ENCODE data around the gene POPDC2.
A peak's percentile ranks its signal among the peaks of the same experiment; 100 is the strongest.
"Not testable (repeated sequence)": the region's sequence is repeated elsewhere in the genome, so short reads cannot be mapped to it uniquely, and the experiment has no call there.

Gene POPDC2, protein sequence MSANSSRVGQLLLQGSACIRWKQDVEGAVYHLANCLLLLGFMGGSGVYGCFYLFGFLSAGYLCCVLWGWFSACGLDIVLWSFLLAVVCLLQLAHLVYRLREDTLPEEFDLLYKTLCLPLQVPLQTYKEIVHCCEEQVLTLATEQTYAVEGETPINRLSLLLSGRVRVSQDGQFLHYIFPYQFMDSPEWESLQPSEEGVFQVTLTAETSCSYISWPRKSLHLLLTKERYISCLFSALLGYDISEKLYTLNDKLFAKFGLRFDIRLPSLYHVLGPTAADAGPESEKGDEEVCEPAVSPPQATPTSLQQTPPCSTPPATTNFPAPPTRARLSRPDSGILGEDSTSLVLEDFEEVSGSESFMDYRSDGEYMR

DNA sequence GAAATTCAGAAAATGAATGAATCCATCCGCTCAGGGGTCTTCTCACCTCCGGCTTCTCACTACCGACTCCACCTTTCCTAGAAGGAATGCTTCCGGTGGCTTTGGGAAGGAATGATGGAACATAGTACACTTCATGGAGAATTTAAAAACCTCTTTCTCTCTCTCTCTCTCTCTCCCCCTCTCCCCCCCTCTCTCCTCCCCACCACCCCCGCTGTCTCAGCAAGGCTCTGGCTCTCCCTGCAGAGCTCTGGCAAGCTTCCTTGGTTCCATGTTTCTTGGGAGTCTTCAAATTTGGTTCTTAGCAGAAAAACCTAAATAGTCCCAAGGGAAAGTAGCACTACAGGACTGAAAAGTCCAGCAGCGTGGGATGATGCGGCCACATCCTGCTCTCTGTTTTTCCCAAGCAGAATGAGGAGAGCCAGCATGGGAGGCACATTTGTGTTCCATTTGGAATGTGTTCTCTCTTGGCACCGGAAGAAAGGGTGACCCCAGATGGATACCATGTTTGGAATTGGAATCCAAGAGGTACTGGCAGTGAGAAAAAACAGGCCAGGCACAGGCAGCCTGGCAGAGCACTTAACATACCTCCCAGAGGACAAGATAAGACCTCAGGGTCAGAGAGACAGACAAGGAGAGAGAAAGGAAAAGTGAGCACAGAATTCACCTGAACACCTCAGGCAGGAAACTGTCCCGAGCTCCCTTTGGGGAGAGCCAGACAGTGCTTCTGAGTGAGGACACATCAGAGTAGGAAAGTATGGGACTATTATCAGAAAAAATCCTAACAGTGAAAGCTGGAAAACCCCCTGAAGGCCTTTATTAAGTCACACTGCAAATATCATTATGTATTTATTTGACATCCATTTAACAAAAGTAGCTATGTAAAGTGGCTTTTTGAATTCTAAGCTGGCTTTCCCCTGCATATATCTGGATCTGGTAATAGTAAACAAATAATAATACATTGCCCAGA is at the start of gene POPDC2:
Gene POPDC2 (minus strand): TSS at position 116 of the 967 bp plus-strand sequence. CDS start 166 bp downstream, outside the sequence.
- DNase-seq = no peak

DNA sequence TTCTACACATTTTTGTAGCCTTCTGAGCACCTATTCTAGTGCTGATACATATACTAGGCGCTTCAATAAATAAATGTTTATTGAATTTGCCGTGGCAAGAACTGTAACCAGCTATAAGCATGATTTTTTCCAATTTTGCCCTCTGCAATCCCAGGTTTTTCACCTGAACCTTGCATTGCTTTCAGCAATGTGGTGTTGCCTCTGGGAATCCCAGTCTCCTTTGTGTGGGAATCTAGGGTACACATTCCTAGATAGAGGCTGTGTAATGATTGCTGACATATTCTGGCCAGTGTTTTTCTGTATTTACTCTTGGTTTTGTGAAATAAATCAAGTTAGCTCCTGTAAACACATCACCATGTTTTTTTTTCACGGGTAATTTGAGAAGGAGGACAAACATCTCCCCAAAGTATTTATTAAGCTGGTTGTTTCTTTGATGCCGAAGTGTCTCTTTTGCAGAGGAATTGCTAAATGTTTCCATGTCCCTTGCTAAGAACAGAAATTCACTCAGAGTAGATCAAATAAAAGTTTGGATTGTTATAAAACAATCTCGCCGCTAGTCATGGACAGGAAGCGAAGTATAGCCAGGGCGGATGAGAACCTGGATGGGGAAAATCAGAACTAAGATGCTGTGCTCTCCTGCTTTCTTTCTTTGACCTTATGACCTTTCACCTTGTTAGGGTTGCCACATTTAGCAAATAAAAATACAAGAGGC is 43.6 kb upstream of the POPDC2 start:
- no peak for DNase-seq

DNA sequence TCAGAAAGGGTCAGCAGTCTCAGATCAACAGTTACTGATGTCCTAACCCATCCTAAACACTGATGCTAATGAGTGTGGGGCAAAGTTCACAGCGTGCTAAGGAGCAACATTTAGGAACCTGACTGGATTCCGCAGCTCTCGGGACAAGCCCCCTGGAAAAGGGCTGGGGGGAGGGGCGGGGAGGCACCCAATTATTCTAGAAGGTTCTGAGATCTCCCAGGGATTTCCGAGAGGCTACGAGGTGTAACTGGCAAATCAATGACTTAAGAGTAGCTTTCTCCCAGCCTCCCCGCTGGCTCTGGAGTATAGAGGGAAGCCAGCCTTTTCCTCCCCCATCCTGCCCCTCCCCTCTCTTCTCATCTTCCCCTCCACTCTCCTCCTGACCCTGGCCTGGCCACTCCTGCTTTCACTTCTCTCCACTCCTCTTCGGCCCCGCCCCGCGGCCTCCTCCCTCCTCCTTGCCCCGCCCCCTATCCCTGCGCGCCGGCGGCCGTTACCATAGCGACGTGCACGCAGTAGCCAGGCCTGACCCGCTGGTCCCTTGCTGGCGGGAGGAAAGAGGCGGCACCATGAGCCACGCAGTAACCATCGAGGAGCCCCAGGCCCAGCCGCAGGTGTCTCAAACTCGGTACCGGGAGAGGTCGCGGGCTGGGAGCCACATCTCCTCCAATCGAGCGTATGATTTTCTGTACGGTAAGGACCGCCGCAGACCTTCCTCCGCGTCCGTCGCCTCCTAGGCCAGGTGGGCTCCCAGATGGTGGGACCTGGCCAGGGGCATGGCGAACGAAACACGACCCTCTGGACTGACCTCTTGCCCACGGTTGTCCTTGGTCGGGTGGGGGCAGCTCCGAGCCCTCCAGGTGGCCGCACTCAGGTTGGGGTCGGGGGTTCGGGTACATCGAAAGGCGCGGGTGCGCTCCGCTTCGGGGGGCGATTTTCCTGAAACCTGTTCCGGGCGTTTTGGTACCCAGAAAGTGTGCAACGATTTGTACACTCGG is 42.4 kb upstream of the POPDC2 start, which contains the start of gene CFAP91:
Gene CFAP91 (plus strand): TSS at position 493 of the 998 bp plus-strand sequence. CDS start 77 bp downstream, at position 570.
- DNase-seq = peak; percentile 98

DNA sequence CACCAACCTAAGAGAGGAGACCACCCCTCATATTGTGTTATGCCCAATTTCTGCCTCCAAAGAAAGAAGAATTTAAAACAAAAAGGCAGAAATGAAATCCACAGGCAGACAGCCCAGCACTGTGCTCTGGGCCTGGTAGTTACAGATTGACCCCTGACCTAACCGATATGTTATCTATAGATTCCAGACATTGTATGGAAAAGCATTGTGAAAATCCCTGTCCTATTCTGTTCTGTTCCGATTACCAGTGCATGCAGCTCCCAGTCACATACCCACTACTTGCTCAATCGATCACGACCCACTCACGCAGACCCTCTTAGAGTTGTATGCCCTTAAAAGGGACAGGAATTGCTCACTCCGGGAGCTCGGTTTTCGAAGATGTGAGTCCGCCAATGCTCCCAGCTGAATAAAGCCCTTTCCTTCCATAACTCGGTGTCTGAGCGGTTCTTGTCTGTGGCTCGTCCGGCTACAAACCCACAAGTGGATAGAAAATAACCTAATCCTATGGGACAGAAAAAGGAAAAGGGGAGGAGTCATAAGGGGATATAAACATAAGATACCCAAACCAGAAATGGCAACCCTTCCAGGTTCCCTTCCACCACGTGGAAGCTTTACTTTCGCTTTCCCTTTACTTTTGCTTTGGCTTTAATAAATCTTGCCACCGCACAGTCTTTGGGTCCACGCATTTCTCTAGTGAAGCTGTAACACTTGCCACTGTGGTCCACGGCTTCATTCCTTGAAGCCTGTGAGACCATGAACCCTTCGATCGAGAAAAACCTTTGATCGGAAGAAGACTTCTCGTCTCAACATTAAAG is 40.7 kb upstream of the POPDC2 start:
- DNase-seq = peak; percentile 64

DNA sequence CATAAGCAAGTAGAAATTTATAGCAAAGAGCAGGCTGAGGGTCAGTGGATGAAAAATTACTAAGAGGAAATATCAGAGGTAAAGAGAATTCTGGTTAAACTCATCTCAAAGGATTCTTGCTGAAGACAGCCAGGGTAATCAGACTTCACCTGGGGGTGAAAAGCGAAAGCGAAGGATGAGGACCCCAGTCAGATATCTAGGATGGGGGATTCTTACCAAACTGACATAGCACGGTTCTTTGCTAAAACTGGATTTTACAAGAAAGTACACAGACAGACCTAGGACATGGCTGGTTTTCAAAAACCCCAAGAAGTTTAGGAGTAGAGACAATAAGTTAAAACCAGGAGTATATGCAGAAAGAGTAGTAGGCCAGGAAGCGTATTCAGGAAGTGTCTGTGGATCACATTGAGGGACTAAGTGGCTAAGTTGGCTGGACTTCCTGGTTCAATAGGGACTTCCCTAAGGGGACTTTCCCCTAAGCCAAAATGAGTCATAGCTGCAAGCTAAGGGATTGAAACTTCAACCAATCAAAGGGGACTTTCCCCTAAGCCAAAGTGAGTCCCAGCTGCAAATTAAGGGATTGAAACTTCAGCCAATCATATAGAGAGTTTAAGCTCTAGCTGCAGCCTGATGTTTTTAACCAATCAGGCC is 40.0 kb upstream of the POPDC2 start:
- peak; percentile 36 for DNase-seq

DNA sequence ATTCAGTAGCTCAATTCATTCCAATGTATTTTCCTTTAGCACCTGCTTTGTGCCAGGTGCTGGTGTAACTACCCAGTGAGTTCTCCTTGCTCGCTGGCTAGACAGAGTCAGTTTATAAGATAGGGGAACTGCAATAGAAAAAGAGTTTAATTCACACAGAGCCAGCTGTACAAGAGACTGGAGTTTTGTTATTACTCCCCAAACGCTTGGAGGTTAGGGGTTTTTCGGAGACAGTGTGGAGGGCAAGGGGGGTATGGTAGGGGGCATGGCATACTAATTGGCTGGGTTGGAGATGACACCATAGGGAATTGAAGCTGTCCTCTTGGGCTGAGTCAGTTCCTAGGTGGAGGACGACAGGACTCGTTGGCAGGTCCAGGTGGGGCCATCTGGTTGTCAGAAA is 37.0 kb upstream of the POPDC2 start:
- no peak for DNase-seq

DNA sequence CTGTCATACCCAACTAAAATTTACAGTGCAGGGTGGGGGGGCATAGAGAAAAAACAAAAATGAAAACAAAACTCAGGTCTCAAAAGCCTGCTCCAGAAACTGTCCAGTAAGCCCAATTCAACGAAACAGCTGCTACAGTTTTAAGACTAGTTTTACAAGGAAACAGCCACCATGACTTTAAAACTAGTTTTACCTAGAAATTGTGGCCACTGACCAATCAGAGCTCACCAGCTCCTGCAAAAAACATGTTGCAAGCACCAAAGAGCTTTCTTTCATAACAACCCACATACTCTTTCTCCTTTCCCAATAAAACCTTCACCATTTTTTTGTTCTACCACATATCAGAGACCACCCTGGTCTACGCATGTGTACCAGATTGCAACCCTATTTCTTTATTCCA is 35.1 kb upstream of the POPDC2 start:
- no peak for DNase-seq

DNA sequence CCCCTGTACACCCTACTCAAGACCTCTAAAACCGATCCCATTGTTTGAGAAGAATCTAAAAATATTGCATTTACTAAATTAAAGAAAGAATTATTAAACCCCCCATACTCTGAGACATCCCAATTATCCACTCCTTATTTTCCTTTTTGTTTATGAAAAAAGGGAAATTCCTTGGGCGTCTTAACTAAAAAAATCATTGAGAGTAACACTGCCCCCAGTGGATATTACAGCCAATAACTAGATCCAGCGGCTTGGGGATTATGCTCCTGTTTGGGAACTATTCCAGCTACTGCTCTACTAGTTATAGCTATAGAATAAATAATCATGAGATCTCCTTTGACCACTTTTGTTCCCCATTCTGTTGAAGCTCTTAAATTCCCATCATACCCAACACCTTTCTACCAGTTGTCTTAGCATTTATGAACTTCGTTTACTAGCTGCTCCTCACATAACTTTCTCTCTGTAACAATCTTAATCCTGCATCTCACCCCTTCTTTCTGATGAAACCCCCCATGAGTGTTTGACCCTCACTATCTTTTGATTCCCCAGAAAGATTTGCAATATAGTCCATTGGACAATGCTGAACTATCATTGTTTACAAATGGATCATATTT is 29.8 kb upstream of the POPDC2 start:
- no peak for DNase-seq

DNA sequence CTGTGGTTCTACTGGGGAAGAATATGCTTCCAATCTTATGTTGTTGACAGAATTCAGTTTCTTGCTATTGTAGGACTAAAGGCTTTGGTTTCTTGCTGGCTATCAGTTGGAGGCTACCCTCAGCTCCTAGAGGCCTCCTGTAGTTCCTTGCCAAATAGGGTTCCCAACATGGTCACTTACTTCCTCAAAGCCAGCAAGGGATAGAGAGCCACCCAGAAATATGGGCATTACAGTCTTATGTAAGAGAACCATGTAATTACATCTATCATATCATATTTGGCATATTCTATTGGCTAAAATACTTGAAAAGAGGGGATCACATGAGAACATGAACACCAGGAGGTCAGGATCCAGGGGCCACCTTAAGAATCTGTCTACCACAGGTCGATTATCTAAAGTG is 23.0 kb upstream of the POPDC2 start:
- no peak for DNase-seq

DNA sequence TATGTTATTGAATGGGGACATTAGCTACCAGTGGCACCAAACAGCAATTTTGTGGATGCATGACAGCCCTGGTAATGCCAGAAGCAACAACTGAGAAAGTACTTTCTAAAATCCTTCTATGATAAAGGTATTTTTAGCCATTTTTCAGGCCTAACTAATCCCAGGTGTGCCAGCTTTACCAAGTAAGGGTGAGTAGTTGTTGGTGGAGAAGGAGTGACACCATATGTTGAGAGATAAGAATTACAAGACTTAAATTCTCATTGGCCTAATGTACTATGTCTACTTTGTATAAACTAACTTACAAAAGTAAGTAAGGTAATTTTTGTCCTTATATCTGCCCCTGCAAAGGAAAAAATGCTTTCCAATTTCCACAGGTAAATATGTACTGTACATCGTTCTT is 20.9 kb upstream of the POPDC2 start:
- no peak for DNase-seq

DNA sequence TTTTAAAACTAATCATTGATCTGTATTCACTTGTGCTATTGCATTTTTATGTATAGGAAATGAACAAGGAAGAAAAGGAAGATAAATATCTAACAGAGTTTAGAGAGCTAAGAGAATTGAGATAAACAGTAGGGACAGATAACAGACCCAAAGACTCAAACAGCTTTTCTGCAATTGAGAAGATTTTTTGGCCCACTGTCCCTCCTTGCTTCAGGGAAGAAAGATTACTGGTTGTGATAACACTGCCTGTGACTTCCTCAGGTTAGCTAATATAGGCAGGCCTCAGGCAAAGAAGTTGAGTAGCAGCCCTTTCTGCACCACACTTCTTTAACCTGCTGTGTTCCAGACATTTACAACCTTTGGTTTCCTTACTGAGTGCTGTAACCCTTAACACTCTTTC is 19.5 kb upstream of the POPDC2 start:
- DNase-seq = no peak

DNA sequence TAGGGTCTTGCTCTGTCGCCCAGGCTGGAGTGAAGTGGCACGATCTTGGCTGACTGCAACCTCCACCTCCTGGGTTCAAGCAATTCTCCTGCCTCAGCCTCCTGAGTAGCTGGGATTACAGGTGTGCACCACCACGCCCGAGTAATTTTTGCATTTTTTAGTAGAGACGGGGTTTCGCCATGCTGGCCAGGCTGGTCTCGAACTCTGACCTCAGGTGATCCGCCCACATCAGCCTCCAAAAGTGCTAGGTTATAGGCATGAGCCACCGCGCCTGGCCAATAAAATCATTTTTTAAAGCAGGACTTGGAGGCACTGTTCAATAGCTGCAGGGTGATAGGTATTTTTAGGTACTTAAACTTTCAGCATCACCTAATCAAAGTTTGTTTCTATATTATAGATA is 17.8 kb upstream of the POPDC2 start:
- DNase-seq = not testable (repeated sequence)

DNA sequence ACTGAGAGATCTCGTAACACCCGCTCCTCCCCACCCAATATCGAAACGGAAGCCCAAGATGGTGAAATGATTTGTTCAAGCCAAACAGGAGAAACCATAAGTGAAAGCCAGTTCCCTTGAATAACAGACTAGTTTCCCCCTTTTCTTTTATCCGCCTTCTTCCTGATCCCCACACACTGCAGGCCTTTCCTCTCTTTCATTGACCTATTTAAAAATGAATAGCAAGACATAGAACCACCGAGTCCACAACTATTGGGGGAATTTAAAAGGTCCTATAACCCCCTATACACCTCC is 17.2 kb upstream of the POPDC2 start:
- no peak for DNase-seq

DNA sequence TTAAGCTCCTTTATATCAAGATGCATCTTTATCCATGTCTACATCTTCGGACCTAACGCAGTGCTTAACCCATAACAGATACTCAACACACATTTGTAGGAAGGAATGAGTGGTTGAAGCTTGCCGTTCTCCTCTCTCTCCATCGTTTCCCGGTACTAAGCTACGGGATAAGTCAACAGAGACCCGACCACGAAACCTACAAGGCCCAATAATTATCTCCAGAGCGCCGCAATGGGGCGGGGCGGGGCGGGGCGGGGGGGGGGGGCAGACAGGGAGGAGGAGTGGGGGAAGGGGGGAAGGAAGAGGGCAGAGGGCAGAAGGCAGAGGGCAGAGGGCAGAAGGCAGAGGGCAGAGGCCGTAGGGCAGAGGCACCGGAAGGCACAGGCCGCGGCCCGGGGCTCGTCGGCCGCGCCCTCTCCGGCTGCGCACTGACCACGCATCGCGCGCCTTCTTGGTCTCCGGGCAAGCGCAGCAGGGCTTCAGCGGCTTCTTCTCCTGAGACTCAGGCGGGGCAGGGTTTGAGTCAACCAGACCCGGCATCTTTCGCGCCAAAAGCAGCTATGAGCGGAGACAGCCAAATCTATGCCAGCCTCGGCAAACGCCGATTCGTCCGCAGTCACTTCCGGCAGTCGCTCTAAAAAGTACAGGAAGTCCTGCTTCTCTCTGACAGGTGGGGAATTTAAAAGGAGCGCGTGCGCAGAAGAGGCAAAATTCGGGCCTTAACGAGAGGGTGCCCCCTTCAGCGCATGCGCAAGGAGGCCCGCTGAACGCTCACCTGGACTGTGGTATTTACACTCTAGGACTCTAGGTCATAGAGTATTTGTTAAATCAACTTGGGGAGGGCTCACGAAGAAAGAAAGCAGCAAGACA is 16.6 kb upstream of the POPDC2 start, which contains the start of gene COX17:
Gene COX17 (minus strand): TSS at position 636 of the 870 bp plus-strand sequence. CDS start 96 bp downstream, at position 540.
- peak; percentile 97 for DNase-seq

DNA sequence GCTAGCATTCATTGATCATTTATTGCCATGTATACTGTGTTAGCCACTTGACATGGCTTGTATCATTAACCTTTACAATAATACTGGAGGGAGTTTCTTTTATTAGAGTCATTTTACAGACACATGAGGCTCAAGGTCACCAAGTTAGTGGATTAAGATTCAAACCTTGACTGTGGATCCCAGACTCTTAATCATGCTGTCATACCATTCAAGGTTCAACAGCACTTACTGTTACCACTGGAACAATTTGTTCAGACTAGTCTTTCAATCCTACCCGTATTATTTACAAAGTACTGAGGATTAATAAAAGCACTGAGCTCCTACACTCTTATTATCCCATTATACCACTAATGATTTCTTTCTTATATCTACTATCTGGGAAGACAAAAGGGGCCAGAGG is 15.6 kb upstream of the POPDC2 start:
- no peak for DNase-seq

DNA sequence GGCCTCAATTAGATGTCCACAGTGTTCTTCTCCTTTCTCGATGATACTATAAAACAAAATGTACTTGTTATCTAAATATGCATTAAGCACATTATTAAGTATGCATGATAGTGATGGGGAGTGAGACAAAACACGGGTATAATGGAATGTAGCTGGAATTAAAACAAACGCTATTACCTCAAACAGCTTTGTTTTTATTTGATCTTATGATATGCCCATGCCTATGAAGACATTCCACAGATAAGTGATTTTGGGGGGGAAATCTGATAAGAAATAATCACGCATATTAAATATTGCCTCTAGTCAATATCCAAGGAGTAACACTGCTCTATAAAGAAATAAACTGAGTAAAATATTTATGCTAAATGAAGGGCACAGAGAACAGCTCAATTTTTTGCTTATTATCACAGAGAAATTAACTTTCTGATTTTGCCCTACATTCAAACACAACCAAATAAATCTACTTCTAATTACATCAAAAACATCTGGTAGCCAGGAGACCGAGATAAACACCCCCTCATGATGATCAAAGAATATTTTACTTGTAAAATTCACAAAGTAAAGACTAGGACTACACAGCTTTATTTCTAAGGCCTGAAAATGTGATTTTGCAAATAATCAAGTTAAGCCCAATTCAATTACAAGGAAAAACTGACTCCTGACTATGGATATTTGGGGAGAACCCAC is 14.9 kb upstream of the POPDC2 start:
- no peak for DNase-seq

DNA sequence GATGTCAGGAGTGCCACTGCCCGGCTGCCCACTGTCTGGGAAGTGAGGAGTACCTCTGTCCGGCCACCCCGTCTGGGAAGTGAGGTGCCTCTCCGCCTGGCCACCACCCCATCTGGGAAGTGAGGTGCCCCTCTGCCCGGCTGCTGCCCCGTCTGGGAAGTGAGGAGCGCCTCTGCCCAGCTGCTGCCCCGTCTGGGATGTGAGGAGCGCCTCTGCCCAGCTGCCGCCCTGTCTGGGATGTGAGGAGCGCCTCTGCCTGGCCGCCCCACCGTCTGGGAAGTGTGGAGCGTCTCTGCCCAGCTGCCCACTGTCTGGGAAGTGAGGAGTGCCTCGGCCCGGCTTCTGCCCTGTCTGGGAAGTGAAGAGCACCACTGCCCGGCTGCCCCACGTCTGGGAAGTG is 13.5 kb upstream of the POPDC2 start:
- DNase-seq = no peak

DNA sequence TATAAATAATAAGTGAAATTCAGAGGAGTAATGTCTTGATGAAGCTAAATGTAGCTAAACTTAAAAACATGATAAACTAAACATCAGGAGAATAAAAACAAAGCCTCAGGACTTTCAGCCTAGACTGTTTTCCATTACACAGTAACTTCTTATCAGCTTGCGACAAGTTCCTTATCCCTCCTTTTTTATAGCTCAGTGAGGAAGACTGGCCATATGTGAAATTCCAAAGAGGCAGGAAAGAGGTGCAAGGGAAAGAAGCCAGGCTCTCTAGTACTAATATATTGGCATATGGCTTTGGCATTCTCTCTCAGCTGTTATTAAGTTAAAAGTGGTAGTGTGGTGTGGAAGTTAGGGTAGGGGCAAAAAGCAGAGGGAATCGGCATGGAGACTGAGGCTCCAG is 12.4 kb upstream of the POPDC2 start:
- no peak for DNase-seq
